Retinal pigment epithelial cell (primary cell): Measurements from ENCODE around the gene GUCA2B.

Source experiments
- DNase-seq: peaks from one replicate; pipeline ENCODE4 v3.0.0-alpha.2; 2010; ENCODE audit warnings: low read depth
- H3K4me3 ChIP-seq: 2 replicates; pipeline ENCODE4 v1.5.1; 2011; ENCODE audit warnings: mild to moderate bottlenecking, low read length, control low read depth, moderate library complexity
- CTCF ChIP-seq: conservative IDR thresholded peaks from 2 replicates; pipeline ENCODE4 v1.5.1; 2011; ENCODE audit warnings: low read depth, low read length, control low read depth, inconsistent platforms

Gene GUCA2B

GRCh38 chr1:42157667-42158066 lies 4.5 kb downstream of the GUCA2B start:
- no peak overlapping the region for H3K4me3 ChIP-seq
- no peak for DNase-seq
- peak; percentile 2 for TF ChIP-seq CTCF

GRCh38 chr1:42158189-42158588 lies 5.0 kb downstream of the GUCA2B start:
- TF ChIP-seq CTCF: no peak
- no peak overlapping the region for H3K4me3 ChIP-seq
- DNase-seq: no peak

GRCh38 chr1:42162181-42162580 lies 9.0 kb downstream of the GUCA2B start:
- no peak overlapping the region for H3K4me3 ChIP-seq
- DNase-seq: no peak
- no peak for TF ChIP-seq CTCF

GRCh38 chr1:42163114-42163513 lies 9.9 kb downstream of the GUCA2B start:
- TF ChIP-seq CTCF: no peak
- no peak for DNase-seq
- H3K4me3 ChIP-seq: no peak overlapping the region

GRCh38 chr1:42163536-42164503 lies 10.6 kb downstream of the GUCA2B start:
- DNase-seq: no peak
- H3K4me3 ChIP-seq: no peak overlapping the region
- TF ChIP-seq CTCF: no peak

- H3K4me3 ChIP-seq: no peak within 1 kb of the TSS
- TF ChIP-seq CTCF: no peak
- no peak for DNase-seq
These were observed 11.6 kb downstream of the GUCA2B start, which contains the start of gene GUCA2A for GRCh38 chr1:42164551-42165420. Gene GUCA2A (minus strand): TSS chr1:42164745. CDS start chr1:42164712, 33 bp downstream.
